HCT116 (cell line): ENCODE data around the gene OR10G6. TPM values are rescaled to one million over a fixed set of nuclear protein-coding genes. Genes with fewer than 3 reads are reported as not detected.

ENCODE experiments used
- ATAC-seq: fragments of 200-7000 bp; cut with Tn5 transposase; 2 replicates; pipeline ENCODE4 v1.9.1; 2020; ENCODE audit warnings: mild to moderate bottlenecking, moderate library complexity
- BruUV-seq: library from RNA; stranded (reverse); fragments of 400-500 nt; replicated peaks from 2 replicates; lab custom pipeline; 2021; lab: Mats Ljungman, UMichigan
- CTCF ChIA-PET: fragments of 300-600 bp; sonication (Branson Sonifier 250); formaldehyde crosslinking; loops from one replicate; lab custom pipeline; 2021; ENCODE audit warnings: antibody characterized with exemption; lab: Charles Lee
- POLR2A ChIA-PET: fragments of 300-600, 350-600 bp; sonication (Branson Sonifier 250); formaldehyde crosslinking; loops from one replicate; lab custom pipeline; 2021; ENCODE audit warnings: antibody characterized with exemption; lab: Charles Lee
- RAD21 ChIA-PET, 2 experiments: fragments of 300-600 bp; sonication (Branson Sonifier 250); formaldehyde crosslinking; loops; one replicate each; lab custom pipeline; 2023; ENCODE audit warnings: low total read pairs in 2 of 2; ENCODE audit not compliant: uncharacterized antibody in 2 of 2, unreplicated experiment in 2 of 2, low non-redundant PET in 1 of 2; lab: Charles Lee
- DNase-seq: peaks from one replicate; pipeline ENCODE4 v3.0.0-alpha.2; 2010; ENCODE audit warnings: low read depth, low spot score
- H2AFZ ChIP-seq: fragments of 200-600 bp; shearing (Covaris generic), sonication (generic); 2 replicates; pipeline ENCODE4 v1.6.1; 2017; ENCODE audit warnings: low read depth, mixed run types, mixed read lengths, antibody characterized with exemption, low read length; ENCODE audit not compliant: poor library complexity, severe bottlenecking
- H3K27ac ChIP-seq: 2 replicates; pipeline ENCODE4 v1.5.1; 2012; ENCODE audit warnings: low read depth, low read length
- H3K27me3 ChIP-seq: fragments of 200-600 bp; sonication (generic); 2 replicates; pipeline ENCODE4 v1.6.1; 2016; ENCODE audit warnings: mixed run types, low read length, mixed read lengths; ENCODE audit not compliant: insufficient read depth
- H3K36me3 ChIP-seq, 2 experiments: fragments of 200-500 bp in 1 of 2; fragments of 200-600 bp in 1 of 2; sonication (Bioruptor generic) in 1 of 2; sonication (generic) in 1 of 2; 2 replicates each; pipeline versions ENCODE4 v1.5.1 to v1.6.1; 2014 to 2016; ENCODE audit warnings: low read length in 2 of 2, inconsistent platforms in 1 of 2, mixed read lengths in 1 of 2, mixed run types in 1 of 2; ENCODE audit not compliant: insufficient read depth in 2 of 2, control insufficient read depth in 1 of 2
- H3K4me1 ChIP-seq, 2 experiments: fragments of 200-600 bp in 1 of 2; sonication (generic) in 1 of 2; 2 replicates each; pipeline versions ENCODE4 v1.5.1 to v1.6.1; 2012 to 2017; ENCODE audit warnings: low read length in 2 of 2, inconsistent platforms in 1 of 2, mild to moderate bottlenecking in 1 of 2, mixed read lengths in 1 of 2, mixed run types in 1 of 2, moderate library complexity in 1 of 2; ENCODE audit not compliant: insufficient read depth in 2 of 2, control insufficient read depth in 1 of 2
- H3K4me2 ChIP-seq: fragments of 200-600 bp; sonication (generic); 2 replicates; pipeline ENCODE4 v1.6.1; 2017; ENCODE audit warnings: mixed run types, low read length, mixed read lengths
- H3K4me3 ChIP-seq, 2 experiments: fragments of 200-600 bp in 1 of 2; sonication (generic) in 1 of 2; replicated peaks in 1 of 2; 2 replicates each; pipeline ENCODE4 v1.5.1; 2011 to 2016; ENCODE audit warnings: low read length in 2 of 2, control low read depth in 1 of 2, low read depth in 1 of 2, mild to moderate bottlenecking in 1 of 2, mixed read lengths in 1 of 2, mixed run types in 1 of 2
- H3K79me2 ChIP-seq: fragments of 200-600 bp; sonication (generic); 2 replicates; pipeline ENCODE4 v1.6.1; 2017; ENCODE audit warnings: mild to moderate bottlenecking, mixed run types, low read length, moderate library complexity, mixed read lengths; ENCODE audit not compliant: insufficient read depth
- H3K9ac ChIP-seq: fragments of 200-600 bp; sonication (generic); 2 replicates; pipeline ENCODE4 v1.6.1; 2016; ENCODE audit warnings: low read length, mixed read lengths
- H3K9me2 ChIP-seq: fragments of 200-600 bp; sonication (generic), shearing (Covaris generic); 2 replicates; pipeline ENCODE4 v1.6.1; 2017; ENCODE audit warnings: mixed run types, mild to moderate bottlenecking, moderate library complexity; ENCODE audit not compliant: insufficient read depth
- H3K9me3 ChIP-seq, 2 experiments: fragments of 200-500 bp in 1 of 2; fragments of 200-600 bp in 1 of 2; sonication (Bioruptor generic) in 1 of 2; sonication (generic) in 1 of 2; 2 replicates each; pipeline ENCODE4 v1.6.1; 2014 to 2017; ENCODE audit warnings: low read length in 2 of 2, mixed read lengths in 2 of 2, inconsistent platforms in 1 of 2, low read depth in 1 of 2, mild to moderate bottlenecking in 1 of 2, mixed run types in 1 of 2, moderate library complexity in 1 of 2; ENCODE audit not compliant: control insufficient read depth in 1 of 2, insufficient read depth in 1 of 2
- H4K20me1 ChIP-seq: fragments of 200-600 bp; sonication (generic), shearing (Covaris generic); 2 replicates; pipeline ENCODE4 v1.6.1; 2017; ENCODE audit warnings: mixed run types, mild to moderate bottlenecking, moderate library complexity; ENCODE audit not compliant: insufficient read depth
- EGR1 ChIP-seq: IDR thresholded peaks from 2 replicates; pipeline ENCODE4 v1.6.1; 2012; ENCODE audit warnings: low read depth
- EZH2 ChIP-seq: fragments of 200-600 bp; sonication (generic); IDR thresholded peaks from 2 replicates; pipeline ENCODE4 v1.6.1; 2017; ENCODE audit warnings: antibody characterized with exemption, mixed run types
- FOSL1 ChIP-seq: IDR thresholded peaks from 2 replicates; pipeline ENCODE4 v1.6.1; 2012; ENCODE audit warnings: low read depth
- JUND ChIP-seq: IDR thresholded peaks from 2 replicates; pipeline ENCODE4 v1.6.1; 2012
- POLR2A ChIP-seq: IDR thresholded peaks from 2 replicates; pipeline ENCODE4 v1.7.0; 2011; ENCODE audit warnings: borderline replicate concordance; ENCODE audit not compliant: insufficient read depth, insufficient read length; ENCODE audit errors: extremely low read depth
- RAD21 ChIP-seq: IDR thresholded peaks from 2 replicates; pipeline ENCODE4 v1.6.1; 2012; ENCODE audit warnings: low read depth, mild to moderate bottlenecking
- SIN3A ChIP-seq: IDR thresholded peaks from 2 replicates; pipeline ENCODE4 v1.6.1; 2012; ENCODE audit warnings: low read depth
- SP1 ChIP-seq: IDR thresholded peaks from 2 replicates; pipeline ENCODE4 v1.6.1; 2012; ENCODE audit warnings: low read depth
- SRF ChIP-seq: IDR thresholded peaks from 2 replicates; pipeline ENCODE4 v1.6.1; 2012; ENCODE audit warnings: low read depth
- TCF7L2 ChIP-seq: IDR thresholded peaks from 2 replicates; pipeline ENCODE4 v1.7.0; 2011; ENCODE audit warnings: borderline replicate concordance, inconsistent platforms; ENCODE audit not compliant: insufficient read depth, insufficient read length; ENCODE audit errors: extremely low read depth
- YY1 ChIP-seq: IDR thresholded peaks from 2 replicates; pipeline ENCODE4 v1.6.1; 2011; ENCODE audit warnings: low read length, low read depth, moderate library complexity, mild to moderate bottlenecking; ENCODE audit not compliant: insufficient replicate concordance; ENCODE audit errors: extremely low read depth
- ZFX ChIP-seq: fragments of 450-650 bp; IDR thresholded peaks from 2 replicates; pipeline ENCODE4 v1.6.1; 2017
- intact Hi-C: fragments of 100-400 bp; cut with micrococcal nuclease; formaldehyde crosslinking; loops from 2 replicates; pipeline ENCODE4 v1.10.0; 2022
- total RNA-seq: library from RNA; stranded (reverse); gene quantifications from one replicate; pipeline ENCODE4 v1.2.1, GENCODE V29; 2021; ENCODE audit not compliant: unreplicated experiment
- TF ChIP-seq, protein P1 (sequence below): IDR thresholded peaks from 2 replicates; pipeline ENCODE4 v1.6.1; 2012; ENCODE audit warnings: low read depth
- TF ChIP-seq, protein P2 (sequence below), 3 experiments: fragments of 200-600 bp in 1 of 3; sonication (generic) in 1 of 3; IDR thresholded peaks in 2 of 3; conservative IDR thresholded peaks in 1 of 3; 2 replicates each; pipeline ENCODE4 v1.5.1; 2012 to 2017; ENCODE audit warnings: low read depth in 2 of 3, low read length in 2 of 3, antibody characterized with exemption in 1 of 3, borderline replicate concordance in 1 of 3, control low read depth in 1 of 3, mild to moderate bottlenecking in 1 of 3, mixed read lengths in 1 of 3, mixed run types in 1 of 3, moderate library complexity in 1 of 3; ENCODE audit not compliant: insufficient read depth in 1 of 3
- TF ChIP-seq, protein P3 (sequence below): IDR thresholded peaks from 2 replicates; pipeline ENCODE4 v1.6.1; 2011; ENCODE audit warnings: mild to moderate bottlenecking, low read length, moderate library complexity; ENCODE audit not compliant: insufficient replicate concordance; ENCODE audit errors: extremely low read depth
- TF ChIP-seq, protein P4 (sequence below): IDR thresholded peaks from 2 replicates; pipeline ENCODE4 v1.6.1; 2012

Gene OR10G6
- total RNA-seq, 1 experiment from 2014 or later, result not detected

DNA sequence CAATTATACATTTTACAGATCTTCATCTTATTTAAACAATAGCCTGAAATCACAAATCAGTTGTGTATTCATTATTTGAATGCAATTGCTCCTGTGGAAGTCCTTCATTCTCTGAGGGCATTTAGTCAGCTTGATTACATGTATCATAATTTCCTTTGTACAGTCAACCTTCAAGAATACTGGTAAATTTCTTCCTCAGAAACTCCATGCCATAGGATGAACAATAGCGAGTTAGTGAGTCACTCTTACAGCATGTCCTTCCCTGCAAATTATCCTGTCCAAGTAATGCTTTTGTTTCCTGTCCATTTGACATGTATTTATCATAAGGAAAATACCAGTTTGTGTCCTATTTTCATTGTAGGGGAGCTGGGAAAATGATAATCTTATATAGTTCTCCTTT is 21.1 kb downstream of the OR10G6 start:
- Histone ChIP-seq H3K9me3 (no peaks in the 10 kb centered on the region), H3K4me2 (no peak overlapping the region), H2AFZ (no peak overlapping the region), H3K36me3 (no peaks in the 10 kb centered on the region), H3K4me3 (no peak overlapping the region), H3K79me2 (no peaks in the 10 kb centered on the region), H4K20me1 (no peaks in the 10 kb centered on the region), H3K27ac (no peak overlapping the region), H3K9ac (no peak overlapping the region), H3K27me3 (0 out of 2 replicates have a peak, but pooled peaks cover 3% of the 10 kb centered on the region), H3K4me1 (no peaks in the 10 kb centered on the region), H3K9me2 (no peaks in the 10 kb centered on the region)
- no peak for ATAC-seq
- ChIA-PET CTCF (no interaction called here), RAD21 (no interaction called here), POLR2A (no interaction called here)
- DNase-seq, result peak; percentile 13
- BruUV-seq, result no TSS peak
- TF ChIP-seq, protein P1, sequence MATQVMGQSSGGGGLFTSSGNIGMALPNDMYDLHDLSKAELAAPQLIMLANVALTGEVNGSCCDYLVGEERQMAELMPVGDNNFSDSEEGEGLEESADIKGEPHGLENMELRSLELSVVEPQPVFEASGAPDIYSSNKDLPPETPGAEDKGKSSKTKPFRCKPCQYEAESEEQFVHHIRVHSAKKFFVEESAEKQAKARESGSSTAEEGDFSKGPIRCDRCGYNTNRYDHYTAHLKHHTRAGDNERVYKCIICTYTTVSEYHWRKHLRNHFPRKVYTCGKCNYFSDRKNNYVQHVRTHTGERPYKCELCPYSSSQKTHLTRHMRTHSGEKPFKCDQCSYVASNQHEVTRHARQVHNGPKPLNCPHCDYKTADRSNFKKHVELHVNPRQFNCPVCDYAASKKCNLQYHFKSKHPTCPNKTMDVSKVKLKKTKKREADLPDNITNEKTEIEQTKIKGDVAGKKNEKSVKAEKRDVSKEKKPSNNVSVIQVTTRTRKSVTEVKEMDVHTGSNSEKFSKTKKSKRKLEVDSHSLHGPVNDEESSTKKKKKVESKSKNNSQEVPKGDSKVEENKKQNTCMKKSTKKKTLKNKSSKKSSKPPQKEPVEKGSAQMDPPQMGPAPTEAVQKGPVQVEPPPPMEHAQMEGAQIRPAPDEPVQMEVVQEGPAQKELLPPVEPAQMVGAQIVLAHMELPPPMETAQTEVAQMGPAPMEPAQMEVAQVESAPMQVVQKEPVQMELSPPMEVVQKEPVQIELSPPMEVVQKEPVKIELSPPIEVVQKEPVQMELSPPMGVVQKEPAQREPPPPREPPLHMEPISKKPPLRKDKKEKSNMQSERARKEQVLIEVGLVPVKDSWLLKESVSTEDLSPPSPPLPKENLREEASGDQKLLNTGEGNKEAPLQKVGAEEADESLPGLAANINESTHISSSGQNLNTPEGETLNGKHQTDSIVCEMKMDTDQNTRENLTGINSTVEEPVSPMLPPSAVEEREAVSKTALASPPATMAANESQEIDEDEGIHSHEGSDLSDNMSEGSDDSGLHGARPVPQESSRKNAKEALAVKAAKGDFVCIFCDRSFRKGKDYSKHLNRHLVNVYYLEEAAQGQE, result no peak
- TF ChIP-seq JUND (peak; percentile 66), POLR2A (no peak), ZFX (no peak), SIN3A (no peak), SRF (no peak), EZH2 (no peak), RAD21 (no peak), SP1 (peak; percentile 49), TCF7L2 (no peak), EGR1 (no peak), FOSL1 (peak; percentile 77), YY1 (no peak)
- TF ChIP-seq, protein P2, sequence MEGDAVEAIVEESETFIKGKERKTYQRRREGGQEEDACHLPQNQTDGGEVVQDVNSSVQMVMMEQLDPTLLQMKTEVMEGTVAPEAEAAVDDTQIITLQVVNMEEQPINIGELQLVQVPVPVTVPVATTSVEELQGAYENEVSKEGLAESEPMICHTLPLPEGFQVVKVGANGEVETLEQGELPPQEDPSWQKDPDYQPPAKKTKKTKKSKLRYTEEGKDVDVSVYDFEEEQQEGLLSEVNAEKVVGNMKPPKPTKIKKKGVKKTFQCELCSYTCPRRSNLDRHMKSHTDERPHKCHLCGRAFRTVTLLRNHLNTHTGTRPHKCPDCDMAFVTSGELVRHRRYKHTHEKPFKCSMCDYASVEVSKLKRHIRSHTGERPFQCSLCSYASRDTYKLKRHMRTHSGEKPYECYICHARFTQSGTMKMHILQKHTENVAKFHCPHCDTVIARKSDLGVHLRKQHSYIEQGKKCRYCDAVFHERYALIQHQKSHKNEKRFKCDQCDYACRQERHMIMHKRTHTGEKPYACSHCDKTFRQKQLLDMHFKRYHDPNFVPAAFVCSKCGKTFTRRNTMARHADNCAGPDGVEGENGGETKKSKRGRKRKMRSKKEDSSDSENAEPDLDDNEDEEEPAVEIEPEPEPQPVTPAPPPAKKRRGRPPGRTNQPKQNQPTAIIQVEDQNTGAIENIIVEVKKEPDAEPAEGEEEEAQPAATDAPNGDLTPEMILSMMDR (IDR thresholded peaks at IDR 0.05 in 2 of 3, conservative IDR thresholded peaks at IDR 0.05 in 1 of 3; ENCODE audit: borderline replicate concordance in 1 of 3, insufficient read depth in 1 of 3, low read depth in 2 of 3, low read length in 2 of 3), result no peak
- TF ChIP-seq, protein P3, sequence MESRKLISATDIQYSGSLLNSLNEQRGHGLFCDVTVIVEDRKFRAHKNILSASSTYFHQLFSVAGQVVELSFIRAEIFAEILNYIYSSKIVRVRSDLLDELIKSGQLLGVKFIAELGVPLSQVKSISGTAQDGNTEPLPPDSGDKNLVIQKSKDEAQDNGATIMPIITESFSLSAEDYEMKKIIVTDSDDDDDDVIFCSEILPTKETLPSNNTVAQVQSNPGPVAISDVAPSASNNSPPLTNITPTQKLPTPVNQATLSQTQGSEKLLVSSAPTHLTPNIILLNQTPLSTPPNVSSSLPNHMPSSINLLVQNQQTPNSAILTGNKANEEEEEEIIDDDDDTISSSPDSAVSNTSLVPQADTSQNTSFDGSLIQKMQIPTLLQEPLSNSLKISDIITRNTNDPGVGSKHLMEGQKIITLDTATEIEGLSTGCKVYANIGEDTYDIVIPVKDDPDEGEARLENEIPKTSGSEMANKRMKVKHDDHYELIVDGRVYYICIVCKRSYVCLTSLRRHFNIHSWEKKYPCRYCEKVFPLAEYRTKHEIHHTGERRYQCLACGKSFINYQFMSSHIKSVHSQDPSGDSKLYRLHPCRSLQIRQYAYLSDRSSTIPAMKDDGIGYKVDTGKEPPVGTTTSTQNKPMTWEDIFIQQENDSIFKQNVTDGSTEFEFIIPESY, result no peak
- TF ChIP-seq, protein P4, sequence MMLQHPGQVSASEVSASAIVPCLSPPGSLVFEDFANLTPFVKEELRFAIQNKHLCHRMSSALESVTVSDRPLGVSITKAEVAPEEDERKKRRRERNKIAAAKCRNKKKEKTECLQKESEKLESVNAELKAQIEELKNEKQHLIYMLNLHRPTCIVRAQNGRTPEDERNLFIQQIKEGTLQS, result no peak
- intact Hi-C loops, result no loop called here
